ENCODE results near the gene MEF2B. TPM values are rescaled to one million over a fixed set of nuclear protein-coding genes. Genes with fewer than 3 reads are reported as not detected.

The MEF2B gene
- total and polyA plus RNA-seq, 2 donors (not counting 1 experiment from before 2014, with no cell fraction given), result 0.33 to 0.35 TPM

GRCh38 chr19:19160461-19161035 is 9.5 kb downstream of the MEF2B start:
- H3K36me3 ChIP-seq (ENCODE audit: control insufficient read depth, insufficient read depth, low read length), result no peaks in the 10 kb centered on the region
- DNase-seq (ENCODE audit: low read depth in 2 of 2), result no peak
- H3K4me1 ChIP-seq (ENCODE audit: control insufficient read depth, extremely low read depth, insufficient read depth, low read length), result no peaks in the 10 kb centered on the region
- no peaks in the 10 kb centered on the region for H4K20me1 ChIP-seq (ENCODE audit: control insufficient read depth, extremely low read depth, insufficient read depth, low read length)
- H3K27me3 ChIP-seq (ENCODE audit: control insufficient read depth, insufficient read depth, low read length), result no peaks in the 10 kb centered on the region
- H3K9me3 ChIP-seq (ENCODE audit: control insufficient read depth, insufficient read depth, low read depth, low read length), result no peaks in the 10 kb centered on the region
- H3K79me2 ChIP-seq (ENCODE audit: control insufficient read depth, insufficient read depth, low read length), result no peaks in the 10 kb centered on the region
- no peak overlapping the region for H2AFZ ChIP-seq (ENCODE audit: low read length)
- H3K4me3 ChIP-seq (replicated peaks in 1 of 4; ENCODE audit: control extremely low read depth in 1 of 4, insufficient read depth in 1 of 4, low read depth in 3 of 4, low read length in 4 of 4), result no peak overlapping the region
- no peak overlapping the region for H3K4me2 ChIP-seq (ENCODE audit: extremely low read depth, insufficient read depth, low read length)
- TF ChIP-seq CTCF (conservative IDR thresholded peaks at IDR 0.05 in 1 of 2, IDR thresholded peaks at IDR 0.05 in 1 of 2; ENCODE audit: low read depth in 1 of 2, low read length in 2 of 2), result no peak
- no peak overlapping the region for H3K9ac ChIP-seq (ENCODE audit: insufficient read depth, low read length)
- no peak overlapping the region for H3K27ac ChIP-seq (ENCODE audit: insufficient read depth, low read length)

- Histone ChIP-seq H3K36me3 (ENCODE audit: control insufficient read depth, insufficient read depth, low read length) (no peaks in the 10 kb centered on the region), H4K20me1 (ENCODE audit: control insufficient read depth, extremely low read depth, insufficient read depth, low read length) (no peaks in the 10 kb centered on the region), H3K27ac (ENCODE audit: insufficient read depth, low read length) (no peak overlapping the region), H3K4me2 (ENCODE audit: extremely low read depth, insufficient read depth, low read length) (no peak overlapping the region), H3K79me2 (ENCODE audit: control insufficient read depth, insufficient read depth, low read length) (no peaks in the 10 kb centered on the region), H2AFZ (ENCODE audit: low read length) (no peak overlapping the region), H3K4me3 (replicated peaks in 1 of 4; ENCODE audit: control extremely low read depth in 1 of 4, insufficient read depth in 1 of 4, low read depth in 3 of 4, low read length in 4 of 4) (no peak overlapping the region), H3K9ac (ENCODE audit: insufficient read depth, low read length) (no peak overlapping the region), H3K27me3 (ENCODE audit: control insufficient read depth, insufficient read depth, low read length) (no peaks in the 10 kb centered on the region), H3K9me3 (ENCODE audit: control insufficient read depth, insufficient read depth, low read depth, low read length) (no peaks in the 10 kb centered on the region), H3K4me1 (ENCODE audit: control insufficient read depth, extremely low read depth, insufficient read depth, low read length) (no peaks in the 10 kb centered on the region)
- TF ChIP-seq EZH2 (IDR thresholded peaks at IDR 0.05; ENCODE audit: low read length, missing control alignments), result no peak
- no peak for TF ChIP-seq CTCF (conservative IDR thresholded peaks at IDR 0.05 in 1 of 2, IDR thresholded peaks at IDR 0.05 in 1 of 2; ENCODE audit: low read depth in 1 of 2, low read length in 2 of 2)
- DNase-seq (ENCODE audit: low read depth in 2 of 2), result no peak
Measured at GRCh38 chr19:19159534-19159933, 10.5 kb downstream of the MEF2B start.

GRCh38 chr19:19157808-19158207 is 12.3 kb downstream of the MEF2B start:
- H3K4me3 ChIP-seq (replicated peaks in 1 of 4; ENCODE audit: control extremely low read depth in 1 of 4, insufficient read depth in 1 of 4, low read depth in 3 of 4, low read length in 4 of 4), result no peak overlapping the region
- H3K9me3 ChIP-seq (ENCODE audit: control insufficient read depth, insufficient read depth, low read depth, low read length), result no peaks in the 10 kb centered on the region
- H3K9ac ChIP-seq (ENCODE audit: insufficient read depth, low read length), result no peak overlapping the region
- H3K27me3 ChIP-seq (ENCODE audit: control insufficient read depth, insufficient read depth, low read length), result no peaks in the 10 kb centered on the region
- no peaks in the 10 kb centered on the region for H3K4me1 ChIP-seq (ENCODE audit: control insufficient read depth, extremely low read depth, insufficient read depth, low read length)
- H3K4me2 ChIP-seq (ENCODE audit: extremely low read depth, insufficient read depth, low read length), result no peak overlapping the region
- TF ChIP-seq EZH2 (IDR thresholded peaks at IDR 0.05; ENCODE audit: low read length, missing control alignments), result no peak
- TF ChIP-seq CTCF (conservative IDR thresholded peaks at IDR 0.05 in 1 of 2, IDR thresholded peaks at IDR 0.05 in 1 of 2; ENCODE audit: low read depth in 1 of 2, low read length in 2 of 2), result no peak
- H2AFZ ChIP-seq (ENCODE audit: low read length), result no peak overlapping the region
- no peak overlapping the region for H3K27ac ChIP-seq (ENCODE audit: insufficient read depth, low read length)
- no peaks in the 10 kb centered on the region for H3K36me3 ChIP-seq (ENCODE audit: control insufficient read depth, insufficient read depth, low read length)
- H3K79me2 ChIP-seq (ENCODE audit: control insufficient read depth, insufficient read depth, low read length), result no peaks in the 10 kb centered on the region
- no peaks in the 10 kb centered on the region for H4K20me1 ChIP-seq (ENCODE audit: control insufficient read depth, extremely low read depth, insufficient read depth, low read length)
- no peak for DNase-seq (ENCODE audit: low read depth in 2 of 2)
